Astrocyte (in vitro differentiated cells and primary cell): Measurements from ENCODE around the gene CIPC.

Experiments used
- EZH2 ChIP-seq: IDR thresholded peaks from 2 replicates; pipeline ENCODE4 v1.6.1; 2012; ENCODE audit warnings: mild to moderate bottlenecking, low read length, inconsistent platforms; ENCODE audit not compliant: insufficient read depth
- TF ChIP-seq, protein P1 (sequence below): IDR thresholded peaks from 2 replicates; pipeline ENCODE4 v1.5.1; 2011; ENCODE audit warnings: low read depth, mild to moderate bottlenecking, inconsistent platforms, low read length, moderate library complexity; ENCODE audit not compliant: insufficient read depth

DNA sequence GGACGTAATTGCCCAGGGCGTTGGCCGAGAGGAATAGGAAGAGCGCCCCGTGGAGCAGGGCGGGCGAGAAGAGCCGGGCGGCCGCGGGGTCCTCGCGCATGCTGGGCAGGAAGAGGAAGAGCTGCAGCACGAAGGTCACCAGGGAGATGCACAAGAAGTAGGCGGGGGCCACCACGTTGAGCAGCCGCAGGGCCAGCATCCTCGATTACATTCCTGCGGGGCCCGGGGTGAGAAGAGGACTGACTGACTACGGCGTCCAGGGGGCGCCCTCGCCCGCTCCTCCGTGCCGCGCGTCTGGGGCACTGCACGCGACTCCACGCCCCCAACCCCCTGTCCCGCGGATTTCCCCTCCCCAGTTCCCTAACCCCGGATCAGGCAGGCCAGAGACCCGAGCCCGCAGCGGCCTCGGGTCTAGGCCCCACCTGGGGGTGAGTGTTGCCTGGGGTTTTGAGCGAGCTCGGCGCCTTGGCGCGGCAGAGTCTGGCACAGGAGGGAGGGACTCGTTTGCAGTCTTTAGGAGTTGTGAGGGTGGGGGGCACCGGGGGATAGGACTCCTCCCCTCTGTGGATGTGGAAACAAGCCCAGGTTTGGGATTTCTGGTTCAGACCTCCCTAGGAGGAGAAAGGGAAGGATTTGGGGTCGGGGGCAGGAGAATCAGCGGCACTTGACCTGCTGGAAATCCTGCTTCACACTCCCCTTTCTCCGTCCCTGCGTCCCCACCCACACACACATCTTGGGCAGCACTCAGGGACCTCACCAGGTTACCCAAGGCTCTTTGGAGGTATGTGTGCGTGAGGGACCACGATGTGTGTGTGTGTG lies 41.7 kb downstream of the CIPC start:
- TF ChIP-seq, protein P1, sequence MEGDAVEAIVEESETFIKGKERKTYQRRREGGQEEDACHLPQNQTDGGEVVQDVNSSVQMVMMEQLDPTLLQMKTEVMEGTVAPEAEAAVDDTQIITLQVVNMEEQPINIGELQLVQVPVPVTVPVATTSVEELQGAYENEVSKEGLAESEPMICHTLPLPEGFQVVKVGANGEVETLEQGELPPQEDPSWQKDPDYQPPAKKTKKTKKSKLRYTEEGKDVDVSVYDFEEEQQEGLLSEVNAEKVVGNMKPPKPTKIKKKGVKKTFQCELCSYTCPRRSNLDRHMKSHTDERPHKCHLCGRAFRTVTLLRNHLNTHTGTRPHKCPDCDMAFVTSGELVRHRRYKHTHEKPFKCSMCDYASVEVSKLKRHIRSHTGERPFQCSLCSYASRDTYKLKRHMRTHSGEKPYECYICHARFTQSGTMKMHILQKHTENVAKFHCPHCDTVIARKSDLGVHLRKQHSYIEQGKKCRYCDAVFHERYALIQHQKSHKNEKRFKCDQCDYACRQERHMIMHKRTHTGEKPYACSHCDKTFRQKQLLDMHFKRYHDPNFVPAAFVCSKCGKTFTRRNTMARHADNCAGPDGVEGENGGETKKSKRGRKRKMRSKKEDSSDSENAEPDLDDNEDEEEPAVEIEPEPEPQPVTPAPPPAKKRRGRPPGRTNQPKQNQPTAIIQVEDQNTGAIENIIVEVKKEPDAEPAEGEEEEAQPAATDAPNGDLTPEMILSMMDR: peak; percentile 21
- TF ChIP-seq EZH2: peak; percentile 38
